GM10847 (cell line): ENCODE data around the gene AGL.
A peak's percentile ranks its signal among the peaks of the same experiment; 100 is the strongest.

ENCODE experiments used
- POLR2A ChIP-seq: IDR thresholded peaks from 2 replicates; pipeline ENCODE4 v1.6.1; 2011; ENCODE audit not compliant: insufficient read length; ENCODE audit errors: extremely low read depth

AGL gene

GRCh38 chr1:99849744-99850458 is at the start of gene AGL:
Gene AGL (plus strand): TSS chr1:99850361. CDS start chr1:99851043, 682 bp downstream.
- peak; percentile 94 for TF ChIP-seq POLR2A

GRCh38 chr1:99801584-99801983 is 48.6 kb upstream of the AGL start:
- TF ChIP-seq POLR2A, result no peak

- TF ChIP-seq POLR2A, result no peak
Observed at GRCh38 chr1:99806882-99807281, 43.3 kb upstream of the AGL start.

GRCh38 chr1:99808391-99809115 is 41.6 kb upstream of the AGL start:
- no peak for TF ChIP-seq POLR2A

GRCh38 chr1:99811075-99811474 is 39.1 kb upstream of the AGL start:
- TF ChIP-seq POLR2A, result no peak

GRCh38 chr1:99811747-99812146 is 38.4 kb upstream of the AGL start:
- TF ChIP-seq POLR2A, result no peak

- TF ChIP-seq POLR2A, result no peak
Observed at GRCh38 chr1:99814373-99814900, 35.7 kb upstream of the AGL start.

GRCh38 chr1:99816656-99817055 is 33.5 kb upstream of the AGL start:
- no peak for TF ChIP-seq POLR2A

GRCh38 chr1:99818063-99818699 is 32.0 kb upstream of the AGL start:
- TF ChIP-seq POLR2A, result no peak

GRCh38 chr1:99820546-99820945 is 29.6 kb upstream of the AGL start:
- no peak for TF ChIP-seq POLR2A

GRCh38 chr1:99825098-99825497 is 25.1 kb upstream of the AGL start:
- no peak for TF ChIP-seq POLR2A

GRCh38 chr1:99825702-99826101 is 24.5 kb upstream of the AGL start:
- TF ChIP-seq POLR2A, result no peak

- no peak for TF ChIP-seq POLR2A
Observed at GRCh38 chr1:99827970-99828369, 22.2 kb upstream of the AGL start.

GRCh38 chr1:99829269-99829668 is 20.9 kb upstream of the AGL start:
- no peak for TF ChIP-seq POLR2A

- no peak for TF ChIP-seq POLR2A
Observed at GRCh38 chr1:99843760-99844159, 6.4 kb upstream of the AGL start.

GRCh38 chr1:99849413-99849743 is 783 bp upstream of the AGL start:
- TF ChIP-seq POLR2A, result no peak
